Esophagus (tissue), 2 donors: ENCODE results near the gene RNF149. TPM values are rescaled to one million over a fixed set of nuclear protein-coding genes. Genes with fewer than 3 reads are reported as not detected.
A peak's percentile ranks its signal among the peaks of the same experiment; 100 is the strongest.

Source experiments
- H3K27ac ChIP-seq, 2 donors: one replicate each; pipeline ENCODE4 v1.5.1; 2013; ENCODE audit warnings: low read depth in 2 of 2, mild to moderate bottlenecking in 2 of 2, inconsistent platforms in 1 of 2, low read length in 1 of 2, moderate library complexity in 1 of 2
- H3K27me3 ChIP-seq, 2 donors: one replicate each; pipeline ENCODE4 v1.6.1; 2013; ENCODE audit warnings: low read length in 2 of 2, control low read depth in 1 of 2, mild to moderate bottlenecking in 1 of 2; ENCODE audit not compliant: insufficient read depth in 2 of 2, control insufficient read depth in 1 of 2
- H3K36me3 ChIP-seq, 2 donors: one replicate each; pipeline ENCODE4 v1.6.1; 2013; ENCODE audit warnings: low read length in 1 of 2; ENCODE audit not compliant: control insufficient read depth in 2 of 2, insufficient read depth in 2 of 2
- H3K4me1 ChIP-seq, 2 donors: one replicate each; pipeline ENCODE4 v1.6.1; 2013; ENCODE audit warnings: low read length in 1 of 2; ENCODE audit not compliant: control insufficient read depth in 2 of 2, insufficient read depth in 2 of 2
- H3K4me3 ChIP-seq, 2 donors: one replicate each; pipeline ENCODE4 v1.5.1; 2013; ENCODE audit warnings: low read length in 2 of 2, mild to moderate bottlenecking in 2 of 2, low read depth in 1 of 2, moderate library complexity in 1 of 2
- H3K9me3 ChIP-seq, 2 donors: one replicate each; pipeline ENCODE4 v1.6.1; 2013; ENCODE audit warnings: mild to moderate bottlenecking in 2 of 2, low read depth in 1 of 2, low read length in 1 of 2, moderate library complexity in 1 of 2; ENCODE audit not compliant: control insufficient read depth in 2 of 2, insufficient read depth in 1 of 2
- WGBS, 2 donors: extraction: QIAGEN DNeasy Blood & Tissue Kit; methylation state at CpG; one replicate each; pipeline ENCODE4 v1.1.7; 2013; 5-methylcytosine and 5-hydroxymethylcytosine counted together
- polyA plus RNA-seq, 2 donors: library from polyadenylated mRNA; stranded (reverse); fragments of 200-250 nt; gene quantifications; one replicate each; pipeline ENCODE4 v1.2.3, GENCODE V29; 2013
- donor health status: healthy with polysubstance abuse.
- donor health status: Bipolar disorder and iron deficiency.

Gene RNF149
- polyA plus RNA-seq, 2 donors: 31.7 to 50.4 TPM

GRCh38 chr2:101290711-101291110 lies 17.8 kb downstream of the RNF149 start:
- no peaks in the 10 kb centered on the region for H3K4me1 ChIP-seq
- no peak overlapping the region for H3K4me3 ChIP-seq
- H3K9me3 ChIP-seq: no peaks in the 10 kb centered on the region
- H3K36me3 ChIP-seq: peaks cover 3 to 11% of the 10 kb centered on the region in 2 donors
- H3K27me3 ChIP-seq: no peaks in the 10 kb centered on the region
- H3K27ac ChIP-seq: no peak overlapping the region

GRCh38 chr2:101287303-101287702 lies 21.2 kb downstream of the RNF149 start:
- Histone ChIP-seq H3K9me3 (no peaks in the 10 kb centered on the region), H3K4me3 (no peak overlapping the region), H3K4me1 (no peaks in the 10 kb centered on the region), H3K27me3 (no peaks in the 10 kb centered on the region), H3K27ac (no peak overlapping the region), H3K36me3 (peaks cover 9 to 23% of the 10 kb centered on the region in 2 donors)
- 96 to 97% methylated on average over 2 of the region's 2 CpGs for WGBS, 2 donors

- H3K36me3 ChIP-seq: peaks cover 14 to 25% of the 10 kb centered on the region in 2 donors
- H3K27ac ChIP-seq: no peak overlapping the region
- no peaks in the 10 kb centered on the region for H3K27me3 ChIP-seq
- H3K9me3 ChIP-seq: no peaks in the 10 kb centered on the region
- H3K4me3 ChIP-seq: no peak overlapping the region
- WGBS, 2 donors: 96 to 97% methylated on average over 6 of the region's 6 CpGs
- H3K4me1 ChIP-seq: no peaks in the 10 kb centered on the region
Measured at GRCh38 chr2:101286684-101287083, 21.8 kb downstream of the RNF149 start.

- H3K36me3 ChIP-seq: peaks cover 13 to 30% of the 10 kb centered on the region in 2 donors
- 92 to 96% methylated on average over 3 of the region's 3 CpGs for WGBS, 2 donors
Measured at GRCh38 chr2:101282980-101283379, 25.5 kb downstream of the RNF149 start.

GRCh38 chr2:101281482-101281881 lies 27.0 kb downstream of the RNF149 start:
- H3K4me3 ChIP-seq: no peak overlapping the region
- H3K9me3 ChIP-seq: no peaks in the 10 kb centered on the region
- H3K4me1 ChIP-seq: no peaks in the 10 kb centered on the region
- 91 to 96% methylated on average over 4 of the region's 4 CpGs for WGBS, 2 donors
- H3K27ac ChIP-seq: no peak overlapping the region
- H3K27me3 ChIP-seq: no peaks in the 10 kb centered on the region
- H3K36me3 ChIP-seq: peaks cover 13 to 27% of the 10 kb centered on the region in 2 donors

More at GRCh38 chr2:101282980-101283379, 25.5 kb downstream of the RNF149 start:
- Histone ChIP-seq H3K27ac (no peak overlapping the region), H3K4me3 (no peak overlapping the region), H3K9me3 (no peaks in the 10 kb centered on the region), H3K4me1 (no peaks in the 10 kb centered on the region), H3K27me3 (no peaks in the 10 kb centered on the region)

DNA sequence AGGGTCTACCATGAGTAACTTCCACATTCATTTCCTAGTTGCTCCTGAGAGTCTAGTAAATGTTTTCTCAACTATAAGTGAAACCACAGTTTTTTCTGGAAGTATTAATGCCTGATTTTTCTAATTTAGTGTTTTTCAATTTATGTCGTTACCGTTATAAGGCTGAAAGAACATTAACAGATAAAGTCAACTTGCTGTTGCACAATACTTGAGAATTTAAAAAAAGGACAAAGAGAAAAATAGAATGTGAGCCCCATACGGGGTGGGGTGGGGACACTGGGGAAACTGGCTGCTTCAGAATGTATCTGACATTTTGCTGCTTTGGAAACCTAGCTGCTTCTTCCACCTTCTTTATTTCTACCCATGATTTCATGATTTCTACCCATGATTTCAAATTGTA lies 29.6 kb downstream of the RNF149 start:
- no peak overlapping the region for H3K4me3 ChIP-seq
- peak overlapping the region in 1 of 2 donors; percentile 13 for H3K27ac ChIP-seq
- H3K27me3 ChIP-seq: no peaks in the 10 kb centered on the region
- peaks cover 13 to 28% of the 10 kb centered on the region in 2 donors for H3K36me3 ChIP-seq
- H3K9me3 ChIP-seq: no peaks in the 10 kb centered on the region
- no peaks in the 10 kb centered on the region for H3K4me1 ChIP-seq
- WGBS, 2 donors: 79 to 80% methylated on average over 3 of the region's 3 CpGs

- H3K4me3 ChIP-seq: no peak overlapping the region
- no peaks in the 10 kb centered on the region for H3K27me3 ChIP-seq
- peaks cover 11 to 22% of the 10 kb centered on the region in 2 donors for H3K36me3 ChIP-seq
- no peaks in the 10 kb centered on the region for H3K4me1 ChIP-seq
- no peak overlapping the region for H3K27ac ChIP-seq
- no peaks in the 10 kb centered on the region for H3K9me3 ChIP-seq
- 57 to 63% methylated on average over 7 of the region's 7 CpGs for WGBS, 2 donors
Measured at GRCh38 chr2:101277111-101277510, 31.4 kb downstream of the RNF149 start.

GRCh38 chr2:101274142-101274541 lies 34.4 kb downstream of the RNF149 start:
- H3K27ac ChIP-seq: no peak overlapping the region
- no peaks in the 10 kb centered on the region for H3K9me3 ChIP-seq
- 92 to 93% methylated on average over 5 of the region's 5 CpGs for WGBS, 2 donors
- H3K4me3 ChIP-seq: no peak overlapping the region
- H3K27me3 ChIP-seq: no peaks in the 10 kb centered on the region
- H3K4me1 ChIP-seq: no peaks in the 10 kb centered on the region
- peaks cover 10 to 20% of the 10 kb centered on the region in 2 donors for H3K36me3 ChIP-seq

DNA sequence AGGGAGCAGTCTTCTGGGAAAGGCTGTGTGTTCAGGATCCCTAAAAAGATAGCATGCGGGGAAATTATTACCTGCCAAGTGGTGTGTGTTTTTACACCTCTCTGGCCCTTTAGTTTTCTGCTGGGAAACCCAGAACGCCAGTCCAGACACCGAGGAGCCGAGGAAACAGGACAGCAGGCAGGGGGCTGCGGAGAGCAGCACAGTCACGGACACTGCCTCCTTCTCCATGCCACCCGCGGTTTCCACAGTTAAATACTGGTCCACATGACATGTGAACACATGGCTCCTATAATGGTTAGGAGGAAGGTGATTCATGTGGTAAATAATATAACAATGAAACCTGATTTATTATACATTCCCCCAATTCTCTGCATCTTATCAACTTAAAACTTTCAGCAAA lies 35.4 kb downstream of the RNF149 start:
- Histone ChIP-seq H3K27ac (peak overlapping the region in 1 of 2 donors; percentile 7), H3K4me3 (no peak overlapping the region), H3K36me3 (peaks cover 13 to 20% of the 10 kb centered on the region in 2 donors), H3K4me1 (no peaks in the 10 kb centered on the region), H3K9me3 (no peaks in the 10 kb centered on the region), H3K27me3 (no peaks in the 10 kb centered on the region)
- 86 to 88% methylated on average over 8 of the region's 8 CpGs for WGBS, 2 donors

DNA sequence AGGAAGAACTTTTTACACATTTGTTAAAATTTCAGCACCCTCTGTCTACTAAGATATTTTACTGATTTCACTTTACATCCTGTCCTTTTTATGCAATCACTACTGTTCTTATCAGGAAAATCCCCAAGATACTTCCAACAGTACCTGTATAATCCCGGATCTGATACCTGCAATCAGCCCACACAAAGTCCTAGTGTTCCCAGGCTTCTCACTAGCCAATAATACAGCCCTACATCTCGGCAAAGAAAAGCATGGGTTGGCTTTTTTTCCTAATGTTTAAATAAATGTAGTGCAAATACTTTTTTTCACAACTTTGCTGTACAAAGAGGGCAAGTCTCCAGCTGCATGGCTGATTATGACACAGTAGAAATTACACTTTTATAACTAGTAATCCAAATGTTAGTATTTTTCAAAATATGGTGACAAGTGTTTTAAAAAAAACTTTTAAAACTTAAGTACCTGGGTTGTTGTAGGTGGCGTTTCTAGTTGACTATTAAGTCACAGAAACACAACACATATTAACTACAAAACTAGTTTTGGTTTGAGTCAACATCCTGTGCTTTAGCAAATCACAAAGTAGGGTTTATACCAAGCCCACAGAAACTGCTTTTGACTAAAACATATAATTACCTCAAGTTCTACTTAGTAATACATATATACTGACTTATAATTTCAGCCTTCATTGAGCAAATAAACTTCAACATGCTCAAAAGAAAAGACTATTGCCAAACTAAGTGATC lies 36.3 kb downstream of the RNF149 start:
- no peaks in the 10 kb centered on the region for H3K27me3 ChIP-seq
- H3K9me3 ChIP-seq: no peaks in the 10 kb centered on the region
- H3K4me3 ChIP-seq: no peak overlapping the region
- H3K4me1 ChIP-seq: no peaks in the 10 kb centered on the region
- no peak overlapping the region for H3K27ac ChIP-seq
- H3K36me3 ChIP-seq: peaks cover 15 to 23% of the 10 kb centered on the region in 2 donors
- WGBS, 2 donors: 54 to 61% methylated on average over 3 of the region's 3 CpGs
